ENCODE data around the gene CDC73.

DNA sequence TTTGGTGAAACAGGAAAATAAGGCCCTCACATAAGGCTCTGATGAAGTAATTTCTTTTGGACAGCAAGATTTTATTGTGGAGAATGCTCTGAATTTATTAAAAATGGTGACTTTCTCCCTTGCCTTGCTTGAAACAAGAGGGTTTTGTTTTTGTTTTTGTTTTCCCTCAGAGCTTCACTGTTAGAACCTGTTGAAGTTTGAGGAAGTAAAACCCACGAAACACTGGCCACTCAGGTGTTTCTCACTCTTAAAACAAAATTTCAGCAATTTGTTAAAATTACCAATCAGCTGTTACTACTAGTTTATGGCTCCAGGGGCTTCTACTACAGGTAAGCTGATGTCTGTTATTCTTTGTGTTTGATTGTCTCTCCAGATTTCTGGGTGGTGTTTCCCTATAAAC lies 177.2 kb downstream of the CDC73 start:
- TF ChIP-seq, protein P1, sequence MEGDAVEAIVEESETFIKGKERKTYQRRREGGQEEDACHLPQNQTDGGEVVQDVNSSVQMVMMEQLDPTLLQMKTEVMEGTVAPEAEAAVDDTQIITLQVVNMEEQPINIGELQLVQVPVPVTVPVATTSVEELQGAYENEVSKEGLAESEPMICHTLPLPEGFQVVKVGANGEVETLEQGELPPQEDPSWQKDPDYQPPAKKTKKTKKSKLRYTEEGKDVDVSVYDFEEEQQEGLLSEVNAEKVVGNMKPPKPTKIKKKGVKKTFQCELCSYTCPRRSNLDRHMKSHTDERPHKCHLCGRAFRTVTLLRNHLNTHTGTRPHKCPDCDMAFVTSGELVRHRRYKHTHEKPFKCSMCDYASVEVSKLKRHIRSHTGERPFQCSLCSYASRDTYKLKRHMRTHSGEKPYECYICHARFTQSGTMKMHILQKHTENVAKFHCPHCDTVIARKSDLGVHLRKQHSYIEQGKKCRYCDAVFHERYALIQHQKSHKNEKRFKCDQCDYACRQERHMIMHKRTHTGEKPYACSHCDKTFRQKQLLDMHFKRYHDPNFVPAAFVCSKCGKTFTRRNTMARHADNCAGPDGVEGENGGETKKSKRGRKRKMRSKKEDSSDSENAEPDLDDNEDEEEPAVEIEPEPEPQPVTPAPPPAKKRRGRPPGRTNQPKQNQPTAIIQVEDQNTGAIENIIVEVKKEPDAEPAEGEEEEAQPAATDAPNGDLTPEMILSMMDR (IDR thresholded peaks at IDR 0.05), result no peak
- no peak for TF ChIP-seq POLR2A (IDR thresholded peaks at IDR 0.05)

Measured in ovary (tissue), 3 donors.